ENCODE results near the gene DUSP7. TPM values are rescaled to one million over a fixed set of nuclear protein-coding genes. Genes with fewer than 3 reads are reported as not detected.
A peak's percentile ranks its signal among the peaks of the same experiment; 100 is the strongest.

DUSP7 gene
- total RNA-seq, 2 donors from 2014 or later, result 9.1 to 34.0 TPM

DNA sequence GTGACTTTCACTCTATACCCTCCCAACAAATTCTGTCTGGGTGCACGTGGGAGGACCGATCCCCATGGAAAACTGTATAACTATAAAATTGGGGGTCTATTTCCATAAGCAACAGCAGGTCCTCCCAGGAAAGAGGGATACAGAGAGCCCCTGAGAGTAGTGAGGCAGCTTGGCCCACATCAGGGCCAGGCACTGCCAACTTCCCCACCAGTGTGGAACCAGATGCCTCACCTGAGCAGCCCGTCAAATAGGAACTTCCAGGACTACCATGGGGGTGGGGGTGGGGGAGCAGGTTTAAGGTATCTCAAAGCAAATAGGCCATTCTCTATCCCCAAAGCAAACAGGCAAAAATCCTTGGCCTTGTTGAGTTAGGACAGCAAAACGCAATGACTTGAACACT lies 33.3 kb upstream of the DUSP7 start:
- TF ChIP-seq POLR2AphosphoS5 (IDR thresholded peaks at IDR 0.05) (no peak), POLR2A (IDR thresholded peaks at IDR 0.05) (no peak)
- TF ChIP-seq, protein P1, sequence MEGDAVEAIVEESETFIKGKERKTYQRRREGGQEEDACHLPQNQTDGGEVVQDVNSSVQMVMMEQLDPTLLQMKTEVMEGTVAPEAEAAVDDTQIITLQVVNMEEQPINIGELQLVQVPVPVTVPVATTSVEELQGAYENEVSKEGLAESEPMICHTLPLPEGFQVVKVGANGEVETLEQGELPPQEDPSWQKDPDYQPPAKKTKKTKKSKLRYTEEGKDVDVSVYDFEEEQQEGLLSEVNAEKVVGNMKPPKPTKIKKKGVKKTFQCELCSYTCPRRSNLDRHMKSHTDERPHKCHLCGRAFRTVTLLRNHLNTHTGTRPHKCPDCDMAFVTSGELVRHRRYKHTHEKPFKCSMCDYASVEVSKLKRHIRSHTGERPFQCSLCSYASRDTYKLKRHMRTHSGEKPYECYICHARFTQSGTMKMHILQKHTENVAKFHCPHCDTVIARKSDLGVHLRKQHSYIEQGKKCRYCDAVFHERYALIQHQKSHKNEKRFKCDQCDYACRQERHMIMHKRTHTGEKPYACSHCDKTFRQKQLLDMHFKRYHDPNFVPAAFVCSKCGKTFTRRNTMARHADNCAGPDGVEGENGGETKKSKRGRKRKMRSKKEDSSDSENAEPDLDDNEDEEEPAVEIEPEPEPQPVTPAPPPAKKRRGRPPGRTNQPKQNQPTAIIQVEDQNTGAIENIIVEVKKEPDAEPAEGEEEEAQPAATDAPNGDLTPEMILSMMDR (IDR thresholded peaks at IDR 0.05), result no peak
- Histone ChIP-seq H3K27me3 (replicated peaks; ENCODE audit: insufficient read depth) (no peaks in the 10 kb centered on the region), H3K9me3 (no peaks in the 10 kb centered on the region), H3K4me3 (no peak overlapping the region), H3K4me1 (replicated peaks) (no peaks in the 10 kb centered on the region), H3K27ac (peak overlapping the region in 1 of 2 donors; percentile 43), H3K36me3 (no peaks in the 10 kb centered on the region)
- WGBS, result 80% methylated on average over 4 of the region's 4 CpGs
- no peak for DNase-seq (ENCODE audit: low spot score)
- intact Hi-C loops (cut with DNase I), result no loop called here

DNA sequence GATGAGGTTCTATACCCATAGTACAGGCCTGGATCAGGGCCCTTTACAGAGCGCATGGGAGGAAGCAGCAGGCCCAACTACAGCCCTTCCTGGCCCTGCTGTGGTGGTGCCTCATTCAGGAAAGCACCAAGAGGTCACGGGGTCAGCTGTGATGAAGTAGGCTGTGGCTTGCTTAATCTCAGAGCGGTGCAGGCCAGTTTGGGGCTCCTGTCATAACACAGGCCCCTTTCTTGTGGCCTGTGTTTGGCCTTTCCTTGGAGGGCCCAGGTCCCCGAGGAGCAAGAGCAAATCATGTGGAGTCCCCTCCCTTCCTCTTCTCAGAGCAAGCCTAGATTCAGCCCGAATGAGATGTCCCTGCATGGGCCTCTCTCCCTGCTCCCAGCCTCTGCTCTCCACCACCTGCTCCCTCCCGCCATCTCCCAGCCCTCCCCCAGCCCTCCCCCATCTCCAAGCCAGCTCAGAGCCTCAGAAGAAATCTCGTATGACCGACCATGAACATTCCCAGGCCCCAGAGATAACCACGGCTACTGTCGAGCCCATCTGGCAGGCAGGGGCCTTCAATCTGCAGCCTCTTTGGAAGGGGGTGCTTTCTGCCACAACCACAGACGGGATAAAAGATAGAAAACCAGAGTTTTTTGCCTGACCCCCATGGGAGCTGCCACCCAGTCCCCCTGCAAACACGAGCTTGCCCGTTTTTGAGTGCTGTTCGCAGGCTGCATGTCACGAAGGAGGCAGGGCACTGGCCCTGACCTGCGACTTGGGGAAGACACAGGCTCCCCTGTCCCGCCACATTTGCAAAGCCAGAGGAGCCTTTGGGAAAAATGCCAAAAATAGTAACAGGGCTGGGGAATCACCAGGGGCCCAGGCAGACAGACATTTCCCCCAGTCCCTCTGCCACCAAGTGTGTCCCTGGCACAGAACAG lies 32.3 kb upstream of the DUSP7 start:
- intact Hi-C loops (cut with DNase I), result no loop called here
- TF ChIP-seq POLR2A (IDR thresholded peaks at IDR 0.05) (no peak), POLR2AphosphoS5 (IDR thresholded peaks at IDR 0.05) (no peak)
- TF ChIP-seq, protein P1 (IDR thresholded peaks at IDR 0.05), result no peak
- Histone ChIP-seq H3K9me3 (no peaks in the 10 kb centered on the region), H3K4me1 (replicated peaks) (no peaks in the 10 kb centered on the region), H3K36me3 (no peaks in the 10 kb centered on the region), H3K4me3 (no peak overlapping the region), H3K27ac (no peak overlapping the region), H3K27me3 (replicated peaks; ENCODE audit: insufficient read depth) (no peaks in the 10 kb centered on the region)
- no peak for DNase-seq (ENCODE audit: low spot score)
- 83% methylated on average over 17 of the region's 17 CpGs for WGBS

DNA sequence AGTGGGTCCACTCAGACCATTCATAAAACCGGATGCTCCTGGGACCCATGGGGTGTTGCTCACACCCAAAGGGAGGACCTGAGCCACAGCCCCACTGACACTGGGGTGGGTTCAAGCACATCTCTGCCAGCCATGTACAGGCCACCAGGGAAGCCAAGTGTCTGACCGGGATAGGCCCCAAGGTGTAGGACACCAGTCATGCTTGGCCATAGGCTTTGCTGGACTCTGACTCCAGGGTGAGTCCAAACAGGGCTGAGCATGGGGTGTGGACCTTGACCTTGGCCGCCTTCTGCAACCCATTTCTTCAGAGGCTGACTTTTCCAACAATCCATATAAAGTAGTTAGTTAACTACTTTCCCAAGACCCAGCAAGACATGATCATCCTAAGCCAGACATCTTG lies 31.4 kb upstream of the DUSP7 start:
- Histone ChIP-seq H3K4me1 (replicated peaks) (no peaks in the 10 kb centered on the region), H3K27me3 (replicated peaks; ENCODE audit: insufficient read depth) (no peaks in the 10 kb centered on the region), H3K4me3 (no peak overlapping the region), H3K36me3 (no peaks in the 10 kb centered on the region), H3K9me3 (no peaks in the 10 kb centered on the region), H3K27ac (no peak overlapping the region)
- TF ChIP-seq, protein P1 (IDR thresholded peaks at IDR 0.05), result no peak
- TF ChIP-seq POLR2A (IDR thresholded peaks at IDR 0.05), result no peak
- no peak for TF ChIP-seq POLR2AphosphoS5 (IDR thresholded peaks at IDR 0.05)
- intact Hi-C loops (cut with DNase I), result no loop called here
- 100% methylated on average over 3 of the region's 3 CpGs for WGBS
- DNase-seq (ENCODE audit: low spot score), result no peak

- H3K4me1 ChIP-seq (replicated peaks), result no peaks in the 10 kb centered on the region
- H3K27me3 ChIP-seq (replicated peaks; ENCODE audit: insufficient read depth), result no peaks in the 10 kb centered on the region
- 89% methylated on average over 8 of the region's 8 CpGs for whole genome bisulfite sequencing
- H3K4me3 ChIP-seq, result no peak overlapping the region
- DNase-seq (ENCODE audit: low spot score), result no peak
- no peaks in the 10 kb centered on the region for H3K9me3 ChIP-seq
- TF ChIP-seq, protein P1 (IDR thresholded peaks at IDR 0.05), result no peak
- TF ChIP-seq POLR2A (IDR thresholded peaks at IDR 0.05) (no peak), POLR2AphosphoS5 (IDR thresholded peaks at IDR 0.05) (no peak)
- no peaks in the 10 kb centered on the region for H3K36me3 ChIP-seq
- intact Hi-C loops (cut with DNase I), result no loop called here
- H3K27ac ChIP-seq, result no peak overlapping the region
Measured at GRCh38 chr3:52086976-52087663, 30.7 kb upstream of the DUSP7 start.
